SK-N-SH treated with all-trans-retinoic acid at 6 μM for 48 hours (cell line): Measurements from ENCODE around the gene CLEC4A.

Experiments used
- RARB ChIP-seq: fragments of 250-450 bp; sonication (Bioruptor Pico); IDR thresholded peaks from 2 replicates; pipeline ENCODE4 v1.8.0; 2021; ENCODE audit warnings: mild to moderate bottlenecking, moderate library complexity
- SNAI2 ChIP-seq: fragments of 250-450 bp; sonication (Bioruptor Pico); IDR thresholded peaks from 2 replicates; pipeline ENCODE4 v1.5.0; 2020; ENCODE audit warnings: mild to moderate bottlenecking, moderate library complexity
- TCF4 ChIP-seq: fragments of 250-450 bp; sonication (Bioruptor Pico); IDR thresholded peaks from 2 replicates; pipeline ENCODE4 v1.8.0; 2021; ENCODE audit warnings: mild to moderate bottlenecking, moderate library complexity, borderline replicate concordance
- ZFP3 ChIP-seq: fragments of 250-450 bp; sonication (Bioruptor Pico); IDR thresholded peaks from 2 replicates; pipeline ENCODE4 v1.5.0; 2020; ENCODE audit warnings: mild to moderate bottlenecking, moderate library complexity
- ZNF8 ChIP-seq: fragments of 450-650 bp; formaldehyde crosslinking; IDR thresholded peaks from 2 replicates; pipeline ENCODE4 v1.5.0; 2020; ENCODE audit warnings: mild to moderate bottlenecking, moderate library complexity
- TF ChIP-seq, protein P1 (sequence below): fragments of 250-450 bp; sonication (Bioruptor Pico); IDR thresholded peaks from 2 replicates; pipeline ENCODE4 v1.8.0; 2020; ENCODE audit warnings: mild to moderate bottlenecking, moderate library complexity, borderline replicate concordance

DNA sequence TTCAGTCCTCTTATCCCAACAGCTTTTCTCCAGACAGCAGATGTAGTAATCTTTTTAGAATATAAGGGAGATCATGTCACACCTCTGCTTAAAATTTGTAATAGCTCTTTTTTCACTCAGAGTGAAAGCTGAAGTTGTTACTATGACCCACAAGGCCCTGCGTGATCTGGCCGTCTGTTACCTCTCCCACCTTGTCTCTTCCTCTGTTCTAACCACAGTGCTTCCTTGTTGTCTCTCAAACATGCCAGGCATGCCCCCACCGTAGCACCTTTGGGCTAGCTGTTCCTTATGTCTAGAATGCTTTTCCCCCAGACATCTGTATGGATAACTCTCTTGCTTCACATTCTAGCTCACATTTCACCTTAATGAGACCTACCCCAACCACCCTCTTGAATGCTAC lies 34.8 kb upstream of the CLEC4A start:
- TF ChIP-seq RARB (CRISPR knock-in tag) = no peak
- no peak for TF ChIP-seq TCF4 (CRISPR knock-in tag)
- no peak for TF ChIP-seq SNAI2 (CRISPR knock-in tag)
- TF ChIP-seq, protein P1, sequence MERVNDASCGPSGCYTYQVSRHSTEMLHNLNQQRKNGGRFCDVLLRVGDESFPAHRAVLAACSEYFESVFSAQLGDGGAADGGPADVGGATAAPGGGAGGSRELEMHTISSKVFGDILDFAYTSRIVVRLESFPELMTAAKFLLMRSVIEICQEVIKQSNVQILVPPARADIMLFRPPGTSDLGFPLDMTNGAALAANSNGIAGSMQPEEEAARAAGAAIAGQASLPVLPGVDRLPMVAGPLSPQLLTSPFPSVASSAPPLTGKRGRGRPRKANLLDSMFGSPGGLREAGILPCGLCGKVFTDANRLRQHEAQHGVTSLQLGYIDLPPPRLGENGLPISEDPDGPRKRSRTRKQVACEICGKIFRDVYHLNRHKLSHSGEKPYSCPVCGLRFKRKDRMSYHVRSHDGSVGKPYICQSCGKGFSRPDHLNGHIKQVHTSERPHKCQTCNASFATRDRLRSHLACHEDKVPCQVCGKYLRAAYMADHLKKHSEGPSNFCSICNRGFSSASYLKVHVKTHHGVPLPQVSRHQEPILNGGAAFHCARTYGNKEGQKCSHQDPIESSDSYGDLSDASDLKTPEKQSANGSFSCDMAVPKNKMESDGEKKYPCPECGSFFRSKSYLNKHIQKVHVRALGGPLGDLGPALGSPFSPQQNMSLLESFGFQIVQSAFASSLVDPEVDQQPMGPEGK = no peak
- TF ChIP-seq ZNF8 = no peak
- no peak for TF ChIP-seq ZFP3 (CRISPR knock-in tag)
